HL-60 (cell line): Measurements from ENCODE around the gene FGF21.

Experiments used
- CTCF ChIP-seq: IDR thresholded peaks from one replicate; pipeline ENCODE4 v1.5.1; 2011; ENCODE audit warnings: low read length, control low read depth, inconsistent platforms; ENCODE audit not compliant: insufficient read depth
- GABPA ChIP-seq: IDR thresholded peaks from 2 replicates; pipeline ENCODE4 v1.6.1; 2012; ENCODE audit warnings: low read depth
- POLR2AphosphoS5 ChIP-seq: IDR thresholded peaks from 2 replicates; pipeline ENCODE4 v1.6.1; 2012; ENCODE audit warnings: low read depth
- SPI1 ChIP-seq: IDR thresholded peaks from 2 replicates; pipeline ENCODE4 v1.6.1; 2012; ENCODE audit warnings: low read depth, mild to moderate bottlenecking, borderline replicate concordance
- TF ChIP-seq, protein P1 (sequence below): IDR thresholded peaks from 2 replicates; pipeline ENCODE4 v1.6.1; 2012; ENCODE audit warnings: low read depth; ENCODE audit not compliant: insufficient replicate concordance

GRCh38 chr19:48768994-48769713 is 13.8 kb downstream of the FGF21 start:
- TF ChIP-seq CTCF = no peak
- no peak for TF ChIP-seq GABPA
- TF ChIP-seq, protein P1, sequence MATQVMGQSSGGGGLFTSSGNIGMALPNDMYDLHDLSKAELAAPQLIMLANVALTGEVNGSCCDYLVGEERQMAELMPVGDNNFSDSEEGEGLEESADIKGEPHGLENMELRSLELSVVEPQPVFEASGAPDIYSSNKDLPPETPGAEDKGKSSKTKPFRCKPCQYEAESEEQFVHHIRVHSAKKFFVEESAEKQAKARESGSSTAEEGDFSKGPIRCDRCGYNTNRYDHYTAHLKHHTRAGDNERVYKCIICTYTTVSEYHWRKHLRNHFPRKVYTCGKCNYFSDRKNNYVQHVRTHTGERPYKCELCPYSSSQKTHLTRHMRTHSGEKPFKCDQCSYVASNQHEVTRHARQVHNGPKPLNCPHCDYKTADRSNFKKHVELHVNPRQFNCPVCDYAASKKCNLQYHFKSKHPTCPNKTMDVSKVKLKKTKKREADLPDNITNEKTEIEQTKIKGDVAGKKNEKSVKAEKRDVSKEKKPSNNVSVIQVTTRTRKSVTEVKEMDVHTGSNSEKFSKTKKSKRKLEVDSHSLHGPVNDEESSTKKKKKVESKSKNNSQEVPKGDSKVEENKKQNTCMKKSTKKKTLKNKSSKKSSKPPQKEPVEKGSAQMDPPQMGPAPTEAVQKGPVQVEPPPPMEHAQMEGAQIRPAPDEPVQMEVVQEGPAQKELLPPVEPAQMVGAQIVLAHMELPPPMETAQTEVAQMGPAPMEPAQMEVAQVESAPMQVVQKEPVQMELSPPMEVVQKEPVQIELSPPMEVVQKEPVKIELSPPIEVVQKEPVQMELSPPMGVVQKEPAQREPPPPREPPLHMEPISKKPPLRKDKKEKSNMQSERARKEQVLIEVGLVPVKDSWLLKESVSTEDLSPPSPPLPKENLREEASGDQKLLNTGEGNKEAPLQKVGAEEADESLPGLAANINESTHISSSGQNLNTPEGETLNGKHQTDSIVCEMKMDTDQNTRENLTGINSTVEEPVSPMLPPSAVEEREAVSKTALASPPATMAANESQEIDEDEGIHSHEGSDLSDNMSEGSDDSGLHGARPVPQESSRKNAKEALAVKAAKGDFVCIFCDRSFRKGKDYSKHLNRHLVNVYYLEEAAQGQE = no peak
- TF ChIP-seq SPI1 = peak; percentile 81
- no peak for TF ChIP-seq POLR2AphosphoS5
